ENCODE data around the gene CDK6.

Gene CDK6

DNA sequence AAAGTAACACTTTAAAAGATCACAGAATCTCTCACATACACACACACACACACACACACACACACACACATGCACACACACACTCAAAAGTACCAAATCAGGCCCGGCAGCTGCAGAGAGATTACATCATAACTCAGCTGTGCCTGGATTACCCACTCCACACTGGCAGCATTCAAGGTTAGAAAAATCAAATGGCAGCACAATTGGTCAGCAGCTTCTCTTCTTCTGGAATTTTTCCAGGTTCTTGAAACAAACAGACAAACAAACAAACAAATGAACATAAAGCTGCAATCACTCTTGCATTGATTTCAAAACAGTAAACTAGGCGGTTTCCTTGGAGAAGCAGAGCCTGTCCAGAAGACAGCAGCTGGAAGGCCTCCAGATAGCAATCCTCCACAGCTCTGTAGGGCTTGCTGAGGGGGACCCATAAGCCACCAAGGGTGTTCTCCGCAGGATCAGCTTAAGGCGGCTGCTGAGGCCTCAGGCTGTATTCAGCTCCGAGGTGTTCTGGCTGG lies 221.7 kb downstream of the CDK6 start:
- in situ Hi-C loops (cut with MboI; ENCODE audit: low sequenced_read_pairs, unreplicated experiment): no loop called here
- no peak for DNase-seq (ENCODE audit: low spot score)
- TF ChIP-seq, protein P1, sequence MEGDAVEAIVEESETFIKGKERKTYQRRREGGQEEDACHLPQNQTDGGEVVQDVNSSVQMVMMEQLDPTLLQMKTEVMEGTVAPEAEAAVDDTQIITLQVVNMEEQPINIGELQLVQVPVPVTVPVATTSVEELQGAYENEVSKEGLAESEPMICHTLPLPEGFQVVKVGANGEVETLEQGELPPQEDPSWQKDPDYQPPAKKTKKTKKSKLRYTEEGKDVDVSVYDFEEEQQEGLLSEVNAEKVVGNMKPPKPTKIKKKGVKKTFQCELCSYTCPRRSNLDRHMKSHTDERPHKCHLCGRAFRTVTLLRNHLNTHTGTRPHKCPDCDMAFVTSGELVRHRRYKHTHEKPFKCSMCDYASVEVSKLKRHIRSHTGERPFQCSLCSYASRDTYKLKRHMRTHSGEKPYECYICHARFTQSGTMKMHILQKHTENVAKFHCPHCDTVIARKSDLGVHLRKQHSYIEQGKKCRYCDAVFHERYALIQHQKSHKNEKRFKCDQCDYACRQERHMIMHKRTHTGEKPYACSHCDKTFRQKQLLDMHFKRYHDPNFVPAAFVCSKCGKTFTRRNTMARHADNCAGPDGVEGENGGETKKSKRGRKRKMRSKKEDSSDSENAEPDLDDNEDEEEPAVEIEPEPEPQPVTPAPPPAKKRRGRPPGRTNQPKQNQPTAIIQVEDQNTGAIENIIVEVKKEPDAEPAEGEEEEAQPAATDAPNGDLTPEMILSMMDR (IDR thresholded peaks at IDR 0.05; ENCODE audit: borderline replicate concordance, control extremely low read depth, extremely low read depth, insufficient read depth, missing control alignments): no peak

DNA sequence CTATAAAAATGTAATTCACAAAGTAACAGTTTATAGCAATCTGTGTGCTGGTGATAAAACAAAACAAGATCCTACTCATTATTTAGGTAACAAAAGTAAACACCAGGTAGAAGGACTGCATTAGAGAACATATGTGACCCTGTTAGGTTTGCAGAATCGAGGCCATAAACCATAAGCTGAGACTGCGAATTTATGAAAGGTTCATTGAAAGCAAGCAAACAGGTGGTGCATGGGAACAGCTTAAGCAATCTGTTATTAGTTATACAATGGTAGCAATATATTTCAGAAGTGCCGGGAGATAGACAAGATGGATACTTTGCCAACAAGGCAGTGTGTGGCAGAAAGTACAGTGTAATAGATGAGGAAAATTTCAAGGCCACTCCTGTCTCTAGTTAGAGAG lies 222.7 kb downstream of the CDK6 start:
- TF ChIP-seq, protein P1 (IDR thresholded peaks at IDR 0.05; ENCODE audit: borderline replicate concordance, control extremely low read depth, extremely low read depth, insufficient read depth, missing control alignments): no peak
- DNase-seq (ENCODE audit: low spot score): no peak
- in situ Hi-C loops (cut with MboI; ENCODE audit: low sequenced_read_pairs, unreplicated experiment): no loop called here

DNA sequence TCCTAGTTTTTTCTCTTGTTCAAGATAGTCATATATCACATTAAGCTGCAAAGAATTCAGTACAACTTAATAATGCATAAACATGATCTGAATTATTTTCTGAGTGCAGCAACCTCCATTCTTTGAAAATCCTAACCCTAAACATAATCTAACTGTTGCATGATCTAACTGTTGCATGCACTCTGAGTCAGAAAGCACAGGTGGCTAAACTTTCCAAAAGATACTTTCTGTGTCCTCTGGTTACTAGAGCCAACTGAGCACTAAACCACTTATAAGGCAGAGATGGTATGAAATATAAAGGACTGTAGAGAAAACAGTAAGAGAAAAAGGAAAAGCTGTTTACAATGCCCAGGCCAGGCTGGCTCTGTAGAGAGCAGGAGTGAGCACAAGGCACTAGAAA lies 223.2 kb downstream of the CDK6 start:
- TF ChIP-seq, protein P1 (IDR thresholded peaks at IDR 0.05; ENCODE audit: borderline replicate concordance, control extremely low read depth, extremely low read depth, insufficient read depth, missing control alignments): no peak
- no peak for DNase-seq (ENCODE audit: low spot score)
- in situ Hi-C loops (cut with MboI; ENCODE audit: low sequenced_read_pairs, unreplicated experiment): no loop called here

DNA sequence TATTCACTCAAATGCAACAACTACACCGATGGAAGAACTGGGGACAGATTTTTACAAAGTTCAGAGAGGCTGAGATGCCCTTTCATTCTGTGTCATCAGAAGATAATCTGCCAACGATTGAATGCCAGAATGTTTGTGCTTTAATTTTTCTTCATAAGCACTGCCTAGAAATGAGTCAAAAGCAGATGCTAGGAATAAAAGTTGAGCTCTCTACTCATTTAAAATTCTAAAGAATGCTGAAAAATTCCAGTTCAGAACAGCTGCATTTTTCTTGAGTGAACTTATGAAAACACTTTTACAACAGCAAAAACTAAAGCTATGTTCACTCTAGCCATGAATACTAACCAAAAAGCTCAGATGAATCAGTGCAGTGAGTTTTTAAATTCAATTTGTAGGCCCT lies 223.9 kb downstream of the CDK6 start:
- no peak for DNase-seq (ENCODE audit: low spot score)
- in situ Hi-C loops (cut with MboI; ENCODE audit: low sequenced_read_pairs, unreplicated experiment): no loop called here
- TF ChIP-seq, protein P1 (IDR thresholded peaks at IDR 0.05; ENCODE audit: borderline replicate concordance, control extremely low read depth, extremely low read depth, insufficient read depth, missing control alignments): no peak

DNA sequence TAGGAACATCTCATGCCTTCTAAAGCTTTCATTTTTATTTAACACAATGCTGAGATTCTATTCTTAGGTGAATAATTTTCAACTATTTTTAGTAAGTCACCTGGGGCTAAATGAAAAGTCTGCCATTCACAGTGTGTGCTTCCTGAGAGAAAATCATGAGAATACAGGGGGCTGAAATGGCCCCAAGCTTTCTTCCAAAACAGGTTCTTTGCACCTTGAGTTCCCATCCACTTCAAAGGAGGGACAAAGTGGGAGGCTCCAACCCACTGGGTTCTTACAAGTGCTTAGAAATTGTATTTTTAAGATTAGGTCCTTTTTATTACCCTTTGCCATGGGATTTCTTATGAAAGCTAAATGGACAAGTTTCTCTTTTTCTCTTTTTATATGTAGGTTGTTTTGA lies 224.6 kb downstream of the CDK6 start:
- TF ChIP-seq, protein P1 (IDR thresholded peaks at IDR 0.05; ENCODE audit: borderline replicate concordance, control extremely low read depth, extremely low read depth, insufficient read depth, missing control alignments): no peak
- in situ Hi-C loops (cut with MboI; ENCODE audit: low sequenced_read_pairs, unreplicated experiment): no loop called here
- DNase-seq (ENCODE audit: low spot score): no peak

DNA sequence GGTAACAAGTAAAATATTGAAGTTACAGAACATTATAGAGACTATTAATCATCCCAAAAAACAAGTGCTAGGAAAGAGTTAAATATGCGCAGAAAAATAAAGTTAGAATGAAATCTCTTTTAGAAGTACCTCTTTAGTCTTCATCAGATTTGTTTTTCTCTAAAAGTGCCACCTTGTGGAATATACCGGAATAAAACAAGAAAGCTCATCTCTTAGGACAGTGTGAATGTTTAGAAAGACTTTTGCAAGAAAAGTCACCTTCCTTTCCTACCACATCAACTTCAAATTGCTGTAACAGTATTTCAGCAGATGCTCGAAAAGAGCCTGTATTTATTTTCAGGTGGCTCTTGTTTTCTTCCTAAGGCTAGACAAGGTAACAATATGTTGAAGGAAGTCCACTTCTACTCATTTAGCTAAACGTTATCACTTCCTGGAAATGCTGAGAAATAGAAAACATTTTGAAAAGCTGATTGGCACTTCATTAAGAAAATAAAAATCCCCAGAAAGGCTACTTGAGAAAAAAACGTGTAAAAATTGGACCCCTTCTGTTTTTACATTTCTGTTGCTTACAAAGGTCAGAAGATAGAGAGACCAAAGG lies 226.4 kb downstream of the CDK6 start:
- no peak for DNase-seq (ENCODE audit: low spot score)
- in situ Hi-C loops (cut with MboI; ENCODE audit: low sequenced_read_pairs, unreplicated experiment): no loop called here
- TF ChIP-seq, protein P1 (IDR thresholded peaks at IDR 0.05; ENCODE audit: borderline replicate concordance, control extremely low read depth, extremely low read depth, insufficient read depth, missing control alignments): no peak

Data from GM13976 (cell line).